Esophagus (tissue), 2 donors: ENCODE measurements around the gene WWOX. TPM values are rescaled to one million over a fixed set of nuclear protein-coding genes. Genes with fewer than 3 reads are reported as not detected.

Experiments used
- H3K27ac ChIP-seq, 2 donors: one replicate each; pipeline ENCODE4 v1.5.1; 2013; ENCODE audit warnings: low read depth in 2 of 2, mild to moderate bottlenecking in 2 of 2, inconsistent platforms in 1 of 2, low read length in 1 of 2, moderate library complexity in 1 of 2
- H3K27me3 ChIP-seq, 2 donors: one replicate each; pipeline ENCODE4 v1.6.1; 2013; ENCODE audit warnings: low read length in 2 of 2, control low read depth in 1 of 2, mild to moderate bottlenecking in 1 of 2; ENCODE audit not compliant: insufficient read depth in 2 of 2, control insufficient read depth in 1 of 2
- H3K36me3 ChIP-seq, 2 donors: one replicate each; pipeline ENCODE4 v1.6.1; 2013; ENCODE audit warnings: low read length in 1 of 2; ENCODE audit not compliant: control insufficient read depth in 2 of 2, insufficient read depth in 2 of 2
- H3K4me1 ChIP-seq, 2 donors: one replicate each; pipeline ENCODE4 v1.6.1; 2013; ENCODE audit warnings: low read length in 1 of 2; ENCODE audit not compliant: control insufficient read depth in 2 of 2, insufficient read depth in 2 of 2
- H3K4me3 ChIP-seq, 2 donors: one replicate each; pipeline ENCODE4 v1.5.1; 2013; ENCODE audit warnings: low read length in 2 of 2, mild to moderate bottlenecking in 2 of 2, low read depth in 1 of 2, moderate library complexity in 1 of 2
- H3K9me3 ChIP-seq, 2 donors: one replicate each; pipeline ENCODE4 v1.6.1; 2013; ENCODE audit warnings: mild to moderate bottlenecking in 2 of 2, low read depth in 1 of 2, low read length in 1 of 2, moderate library complexity in 1 of 2; ENCODE audit not compliant: control insufficient read depth in 2 of 2, insufficient read depth in 1 of 2
- WGBS, 2 donors: extraction: QIAGEN DNeasy Blood & Tissue Kit; methylation state at CpG; one replicate each; pipeline ENCODE4 v1.1.7; 2013; 5-methylcytosine and 5-hydroxymethylcytosine counted together
- polyA plus RNA-seq, 2 donors: library from polyadenylated mRNA; stranded (reverse); fragments of 200-250 nt; gene quantifications; one replicate each; pipeline ENCODE4 v1.2.3, GENCODE V29; 2013
- donor health status: healthy with polysubstance abuse.
- donor health status: Bipolar disorder and iron deficiency.

Gene WWOX
- polyA plus RNA-seq, 2 donors = 6.4 to 9.1 TPM

- Histone ChIP-seq H3K27me3 (no peaks in the 10 kb centered on the region), H3K36me3 (no peaks in the 10 kb centered on the region), H3K4me1 (no peaks in the 10 kb centered on the region), H3K9me3 (no peaks in the 10 kb centered on the region), H3K27ac (no peak overlapping the region), H3K4me3 (no peak overlapping the region)
- WGBS, 2 donors = 91 to 98% methylated on average over 3 of the region's 3 CpGs
Measured at GRCh38 chr16:78487471-78487870, 388.0 kb downstream of the WWOX start.

- 50 to 60% methylated on average over 3 of the region's 3 CpGs for WGBS, 2 donors
- Histone ChIP-seq H3K27ac (no peak overlapping the region), H3K4me1 (no peaks in the 10 kb centered on the region)
Measured at GRCh38 chr16:78489072-78489471, 389.6 kb downstream of the WWOX start.

GRCh38 chr16:78489631-78490030 lies 390.2 kb downstream of the WWOX start:
- no peak overlapping the region for H3K27ac ChIP-seq
- WGBS, 2 donors = 78% methylated on average over 5 of the region's 5 CpGs
- no peaks in the 10 kb centered on the region for H3K27me3 ChIP-seq

More at GRCh38 chr16:78489072-78489471, 389.6 kb downstream of the WWOX start:
- Histone ChIP-seq H3K36me3 (no peaks in the 10 kb centered on the region), H3K27me3 (no peaks in the 10 kb centered on the region), H3K9me3 (no peaks in the 10 kb centered on the region), H3K4me3 (no peak overlapping the region)

GRCh38 chr16:78490431-78490830 lies 391.0 kb downstream of the WWOX start:
- WGBS, 2 donors = 93 to 94% methylated on average over 11 of the region's 11 CpGs
- Histone ChIP-seq H3K4me3 (no peak overlapping the region), H3K36me3 (no peaks in the 10 kb centered on the region), H3K4me1 (no peaks in the 10 kb centered on the region), H3K9me3 (no peaks in the 10 kb centered on the region), H3K27ac (no peak overlapping the region), H3K27me3 (no peaks in the 10 kb centered on the region)

More at GRCh38 chr16:78489631-78490030, 390.2 kb downstream of the WWOX start:
- Histone ChIP-seq H3K4me3 (no peak overlapping the region), H3K36me3 (no peaks in the 10 kb centered on the region), H3K4me1 (no peaks in the 10 kb centered on the region), H3K9me3 (no peaks in the 10 kb centered on the region)

- no peak overlapping the region for H3K27ac ChIP-seq
- WGBS, 2 donors = 74 to 86% methylated on average over 6 of the region's 6 CpGs
Measured at GRCh38 chr16:78490847-78491246, 391.4 kb downstream of the WWOX start.

GRCh38 chr16:78493573-78493972 lies 394.1 kb downstream of the WWOX start:
- Histone ChIP-seq H3K9me3 (no peaks in the 10 kb centered on the region), H3K4me3 (no peak overlapping the region), H3K27ac (no peak overlapping the region), H3K4me1 (no peaks in the 10 kb centered on the region), H3K27me3 (no peaks in the 10 kb centered on the region), H3K36me3 (no peaks in the 10 kb centered on the region)
- WGBS, 2 donors = 95 to 97% methylated on average over 8 of the region's 8 CpGs

More at GRCh38 chr16:78490847-78491246, 391.4 kb downstream of the WWOX start:
- no peaks in the 10 kb centered on the region for H3K4me1 ChIP-seq
- H3K36me3 ChIP-seq = no peaks in the 10 kb centered on the region
- H3K9me3 ChIP-seq = no peaks in the 10 kb centered on the region
- H3K27me3 ChIP-seq = no peaks in the 10 kb centered on the region
- H3K4me3 ChIP-seq = no peak overlapping the region

GRCh38 chr16:78494105-78494504 lies 394.7 kb downstream of the WWOX start:
- Histone ChIP-seq H3K4me3 (no peak overlapping the region), H3K27ac (no peak overlapping the region), H3K9me3 (no peaks in the 10 kb centered on the region), H3K27me3 (no peaks in the 10 kb centered on the region), H3K36me3 (no peaks in the 10 kb centered on the region), H3K4me1 (no peaks in the 10 kb centered on the region)
- WGBS, 2 donors = 65 to 74% methylated on average over 2 of the region's 2 CpGs

- Histone ChIP-seq H3K27ac (no peak overlapping the region), H3K27me3 (no peaks in the 10 kb centered on the region), H3K4me1 (no peaks in the 10 kb centered on the region), H3K36me3 (no peaks in the 10 kb centered on the region), H3K9me3 (no peaks in the 10 kb centered on the region), H3K4me3 (no peak overlapping the region)
- WGBS, 2 donors = 92 to 95% methylated on average over 10 of the region's 10 CpGs
Measured at GRCh38 chr16:78494674-78495073, 395.2 kb downstream of the WWOX start.

- Histone ChIP-seq H3K36me3 (no peaks in the 10 kb centered on the region), H3K27me3 (no peaks in the 10 kb centered on the region), H3K9me3 (no peaks in the 10 kb centered on the region), H3K27ac (no peak overlapping the region), H3K4me1 (no peaks in the 10 kb centered on the region), H3K4me3 (no peak overlapping the region)
- 94 to 95% methylated on average over 7 of the region's 7 CpGs for WGBS, 2 donors
Measured at GRCh38 chr16:78496189-78496588, 396.7 kb downstream of the WWOX start.

- 91 to 94% methylated on average over 10 of the region's 10 CpGs for WGBS, 2 donors
- Histone ChIP-seq H3K36me3 (no peaks in the 10 kb centered on the region), H3K27ac (no peak overlapping the region), H3K27me3 (no peaks in the 10 kb centered on the region), H3K4me3 (no peak overlapping the region), H3K9me3 (no peaks in the 10 kb centered on the region), H3K4me1 (no peaks in the 10 kb centered on the region)
Measured at GRCh38 chr16:78499399-78499798, 399.9 kb downstream of the WWOX start.
